ENCODE measurements around the gene C10orf62. TPM values are rescaled to one million over a fixed set of nuclear protein-coding genes. Genes with fewer than 3 reads are reported as not detected.

C10orf62 gene
- total RNA-seq, 4 donors from 2014 or later: 0.41 to 0.55 TPM; not detected in 2

- H3K36me3 ChIP-seq: peaks cover 0 to 12% of the 10 kb centered on the region in 2 donors
- no peak for TF ChIP-seq POLR2A (IDR thresholded peaks at IDR 0.05)
- no peak for TF ChIP-seq CTCF (IDR thresholded peaks at IDR 0.05 in 4 of 5, conservative IDR thresholded peaks at IDR 0.05 in 1 of 5)
- in situ Hi-C loops (cut with MboI; ENCODE audit: low sequenced_read_pairs in 4 of 4): loop anchor here (5.0 kb wide), 2 partner anchors 41 to 46 kb away; no protein-coding TSS in a partner anchor
- DNase-seq (peak; percentile 58 to 84), ATAC-seq (peak; percentile 39 to 53)
- H3K27ac ChIP-seq: peak overlapping the region; percentile 90 to 92 (median 91)
- H3K9me3 ChIP-seq: no peaks in the 10 kb centered on the region
- H3K4me3 ChIP-seq: no peak overlapping the region
- no peaks in the 10 kb centered on the region for H3K27me3 ChIP-seq
- peaks cover 57 to 61% of the 10 kb centered on the region in 2 donors for H3K4me1 ChIP-seq
- intact Hi-C loops (cut with DNase I; ENCODE audit: low total_unique reads): no loop called here
Measured at GRCh38 chr10:97570789-97571471, 18.6 kb upstream of the C10orf62 start.

GRCh38 chr10:97571622-97572021 is 17.9 kb upstream of the C10orf62 start:
- Histone ChIP-seq H3K36me3 (peaks cover 0 to 12% of the 10 kb centered on the region in 2 donors), H3K27me3 (no peaks in the 10 kb centered on the region), H3K9me3 (no peaks in the 10 kb centered on the region), H3K27ac (peak overlapping the region; percentile 90 to 92 (median 91)), H3K4me3 (no peak overlapping the region), H3K4me1 (peaks cover 61 to 65% of the 10 kb centered on the region in 2 donors)
- DNase-seq: no peak
- intact Hi-C loops (cut with DNase I; ENCODE audit: low total_unique reads) (loop anchor here (1.0 kb wide), 1 partner anchor 41 kb away; no protein-coding TSS in a partner anchor), in situ Hi-C loops (cut with MboI; ENCODE audit: low sequenced_read_pairs in 4 of 4) (loop anchor here (5.0 kb wide), 2 partner anchors 41 to 46 kb away; no protein-coding TSS in a partner anchor)
- TF ChIP-seq CTCF (IDR thresholded peaks at IDR 0.05 in 4 of 5, conservative IDR thresholded peaks at IDR 0.05 in 1 of 5) (no peak), POLR2A (IDR thresholded peaks at IDR 0.05) (no peak)
- no peak for ATAC-seq

GRCh38 chr10:97572214-97572989 is 17.1 kb upstream of the C10orf62 start, which contains the start of gene ANKRD2:
ANKRD2 (plus strand) TSS chr10:97572779; CDS start chr10:97572789, 10 bp downstream.
- peaks cover 61 to 65% of the 10 kb centered on the region in 2 donors for H3K4me1 ChIP-seq

More at GRCh38 chr10:97572214-97572989, 17.1 kb upstream of the C10orf62 start, which contains the start of gene ANKRD2:
- intact Hi-C loops (cut with DNase I; ENCODE audit: low total_unique reads): loop anchor here (1.0 kb wide), 1 partner anchor 40 kb away; no protein-coding TSS in a partner anchor
- H3K27ac ChIP-seq: peak within 1 kb of the TSS; percentile 90 to 92 (median 91)
- peak; percentile 77 to 89 for DNase-seq
- TF ChIP-seq CTCF (IDR thresholded peaks at IDR 0.05 in 4 of 5, conservative IDR thresholded peaks at IDR 0.05 in 1 of 5) (peak; percentile 89 to 96 (median 93)), POLR2A (IDR thresholded peaks at IDR 0.05) (no peak)
- in situ Hi-C loops (cut with MboI; ENCODE audit: low sequenced_read_pairs in 4 of 4): loop anchor here (5.0 kb wide), 2 partner anchors 40 to 45 kb away; no protein-coding TSS in a partner anchor
- H3K36me3 ChIP-seq: peaks cover 0 to 18% of the 10 kb centered on the region in 2 donors
- H3K27me3 ChIP-seq: no peaks in the 10 kb centered on the region
- ATAC-seq: peak; percentile 61 to 71
- no peaks in the 10 kb centered on the region for H3K9me3 ChIP-seq
- H3K4me3 ChIP-seq: peak within 1 kb of the TSS; percentile 28 to 58 (median 35)
